A549 (cell line): ENCODE measurements around the gene E2F6. TPM values are rescaled to one million over a fixed set of nuclear protein-coding genes. Genes with fewer than 3 reads are reported as not detected.

Experiments
- ATAC-seq, 2 experiments: fragments of 200-7000 bp in 1 of 2; fragments of >200 bp in 1 of 2; cut with Nextera tagmentation in 1 of 2; cut with Tn5 transposase in 1 of 2; 3 replicates each; pipeline versions ENCODE4 v1.8.0 to v1.9.1; 2018 to 2020; ENCODE audit warnings: mild to moderate bottlenecking in 1 of 2, moderate library complexity in 1 of 2
- CTCF ChIA-PET: fragments of 300-600 bp; sonication (Branson Sonifier 250); formaldehyde crosslinking; extraction: SDS; loops from one replicate; lab custom pipeline; 2021; ENCODE audit warnings: antibody characterized with exemption, inconsistent platforms; lab: Yijun Ruan, JAX
- POLR2A ChIA-PET: fragments of 350-600 bp; formaldehyde crosslinking; extraction: SDS; loops from one replicate; lab custom pipeline; 2021; ENCODE audit warnings: antibody characterized with exemption, inconsistent platforms; lab: Yijun Ruan, JAX
- DNase-seq, 2 experiments: peaks; one replicate each; pipeline versions ENCODE4 v3.0.0 to v3.0.0-alpha.2; 2011 to 2016; ENCODE audit warnings: low read depth in 1 of 2, low spot score in 1 of 2
- FAIRE-seq: peaks from 2 replicates; lab custom pipeline; 2011; peaks lifted over from hg19 to GRCh38; lab: Jason Lieb, UNC
- H3K27ac ChIP-seq, 2 experiments: fragments of >200 bp; sonication (Bioruptor Twin); formaldehyde crosslinking; 3 replicates each; pipeline ENCODE4 v1.5.1; 2016 to 2017
- H3K4me1 ChIP-seq: fragments of >200 bp; sonication (Bioruptor Twin); formaldehyde crosslinking; 3 replicates; pipeline ENCODE4 v1.6.1; 2016
- H3K4me2 ChIP-seq: fragments of >200 bp; sonication (Bioruptor Twin); formaldehyde crosslinking; 3 replicates; pipeline ENCODE4 v1.6.1; 2016
- H3K4me3 ChIP-seq: fragments of >200 bp; sonication (Bioruptor Twin); formaldehyde crosslinking; 3 replicates; pipeline ENCODE4 v1.5.1; 2016
- H3K9me3 ChIP-seq: fragments of >200 bp; sonication (Bioruptor Twin); formaldehyde crosslinking; 3 replicates; pipeline ENCODE4 v1.6.1; 2016
- ATOH8 ChIP-seq: fragments of 250-450 bp; sonication (Bioruptor Pico); IDR thresholded peaks from 2 replicates; pipeline ENCODE4 v1.5.0; 2020; ENCODE audit warnings: low read depth, mild to moderate bottlenecking, moderate library complexity
- BCL3 ChIP-seq: fragments of >200 bp; sonication (Bioruptor Twin); formaldehyde crosslinking; IDR thresholded peaks from 3 replicates; pipeline ENCODE4 v1.6.1; 2016
- BHLHE40 ChIP-seq: IDR thresholded peaks from 2 replicates; pipeline ENCODE4 v1.6.1; 2012; ENCODE audit warnings: low read depth, low read length, inconsistent platforms
- CBX8 ChIP-seq: fragments of 200-600 bp; sonication (generic); IDR thresholded peaks from 2 replicates; pipeline ENCODE4 v1.6.1; 2016
- CTCF ChIP-seq: fragments of >200 bp; sonication (Bioruptor Twin); formaldehyde crosslinking; IDR thresholded peaks from 3 replicates; pipeline ENCODE4 v1.5.1; 2016
- E2F6 ChIP-seq: IDR thresholded peaks from 2 replicates; pipeline ENCODE4 v1.6.1; 2012; ENCODE audit warnings: low read depth, borderline replicate concordance
- GATA3 ChIP-seq: IDR thresholded peaks from 2 replicates; pipeline ENCODE4 v1.6.1; 2012; ENCODE audit warnings: borderline replicate concordance
- HES2 ChIP-seq: fragments of >200 bp; sonication (Bioruptor Twin); formaldehyde crosslinking; IDR thresholded peaks from 2 replicates; pipeline ENCODE4 v1.6.1; 2016
- HEYL ChIP-seq: fragments of 250-450 bp; sonication (Bioruptor Pico); IDR thresholded peaks from 2 replicates; pipeline ENCODE4 v1.8.0; 2021; ENCODE audit warnings: mild to moderate bottlenecking, moderate library complexity
- JUNB ChIP-seq: fragments of >200 bp; sonication (Bioruptor Twin); formaldehyde crosslinking; IDR thresholded peaks from 2 replicates; pipeline ENCODE4 v1.6.1; 2016
- MAX ChIP-seq: IDR thresholded peaks from 2 replicates; pipeline ENCODE4 v1.6.1; 2012
- NR3C1 ChIP-seq: fragments of >200 bp; sonication (Bioruptor Twin); formaldehyde crosslinking; IDR thresholded peaks from 3 replicates; pipeline ENCODE4 v1.6.1; 2017
- RARB ChIP-seq: fragments of 250-450 bp; sonication (Bioruptor Pico); IDR thresholded peaks from 2 replicates; pipeline ENCODE4 v1.8.0; 2021; ENCODE audit warnings: mild to moderate bottlenecking, moderate library complexity
- RCOR1 ChIP-seq: fragments of 150-350 bp; IDR thresholded peaks from 2 replicates; pipeline ENCODE4 v1.6.1; 2014; ENCODE audit warnings: antibody characterized with exemption, low read length, low read depth
- RFX5 ChIP-seq: fragments of 450-650 bp; IDR thresholded peaks from 2 replicates; pipeline ENCODE4 v1.7.1; 2014; ENCODE audit warnings: antibody characterized with exemption, mild to moderate bottlenecking, moderate library complexity
- USF2 ChIP-seq: fragments of 450-650 bp; IDR thresholded peaks from 2 replicates; pipeline ENCODE4 v1.6.1; 2014; ENCODE audit warnings: antibody characterized with exemption
- ZC3H11A ChIP-seq: fragments of 450-650 bp; IDR thresholded peaks from 2 replicates; pipeline ENCODE4 v1.6.1; 2014; ENCODE audit warnings: antibody characterized with exemption, mild to moderate bottlenecking
- WGBS: methylation state at CpG from one replicate; pipeline ENCODE4 v1.1.6; 2017; ENCODE audit errors: missing lambda C conversion rate; 5-methylcytosine and 5-hydroxymethylcytosine counted together
- polyA plus RNA-seq, 4 experiments: library from polyadenylated mRNA; depleted of rRNA in 3 of 4; stranded (reverse); fragments of >200 nt; fragmentation: RNase III in 1 of 4; extraction: RNeasy Plus Mini Kit Qiagen cat#74134 plus additional on column Dnase treatment in 1 of 4; gene quantifications; 2 replicates in 3 of 4; 3 replicates in 1 of 4; pipeline ENCODE4 v1.2.3, GENCODE V29; 2011 to 2017

Gene E2F6
- polyA plus RNA-seq, 2 of the 4 experiments (the other 2 are of a cell fraction): 34.3 to 41.7 TPM

- no peak for FAIRE-seq
These were observed 33.3 kb upstream of the E2F6 start for GRCh38 chr2:11499081-11499743.

GRCh38 chr2:11498543-11499034 lies 32.6 kb upstream of the E2F6 start:
- no peak for DNase-seq
- FAIRE-seq: no peak
- H3K4me3 ChIP-seq: no peak overlapping the region
- H3K27ac ChIP-seq: 0 out of 6 replicates have a peak overlapping the region, but pooled peaks of 1 of the 2 experiments have one; percentile 14
- peaks cover 8% of the 10 kb centered on the region for H3K4me1 ChIP-seq
- TF ChIP-seq ZC3H11A (no peak), JUNB (no peak), ATOH8 (CRISPR knock-in tag) (no peak), CBX8 (no peak), HEYL (no peak), BHLHE40 (no peak)
- TF ChIP-seq, all 56 proteins: peak for 0
- ChIA-PET POLR2A (no interaction called here), CTCF (interaction anchor here (0.9 to 11.5 kb wide), 5 partner anchors 12 to 366 kb away, joined by 3 to 73 read pairs (median 8); a partner anchor contains a TSS)
- Histone ChIP-seq H3K4me2 (peak overlapping the region; percentile 31; the same call in 2 of the 3 replicates), H3K9me3 (peaks cover 9% of the 10 kb centered on the region; the same call in 2 of the 3 replicates)
- peak; percentile 44 to 67; a peak in 5 of 6 replicates for ATAC-seq
- 46% methylated on average over 7 of the region's 9 CpGs for WGBS

More at GRCh38 chr2:11499081-11499743, 33.3 kb upstream of the E2F6 start:
- peaks cover 8% of the 10 kb centered on the region for H3K4me1 ChIP-seq
- H3K9me3 ChIP-seq: peaks cover 14% of the 10 kb centered on the region; the same call in 2 of the 3 replicates
- POLR2A ChIA-PET: no interaction called here
- no peak overlapping the region for H3K4me3 ChIP-seq
- TF ChIP-seq MAX: no peak
- no peak overlapping the region for H3K27ac ChIP-seq
- no peak for DNase-seq
- WGBS: 90% methylated on average over 4 of the region's 4 CpGs
- CTCF ChIA-PET: interaction anchor here (0.6 to 11.5 kb wide), 6 partner anchors 13 to 367 kb away, joined by 3 to 73 read pairs (median 6); a partner anchor contains a TSS
- no peak overlapping the region; the same call in 2 of the 3 replicates for H3K4me2 ChIP-seq
- ATAC-seq: no peak

- DNase-seq (no peak), FAIRE-seq (no peak), ATAC-seq (peak in 1 of 2 experiments; percentile 27; a peak in 1 of 6 replicates)
- H3K4me2 ChIP-seq: no peak overlapping the region
- no peak overlapping the region for H3K4me3 ChIP-seq
- 60% methylated on average over 30 of the region's 30 CpGs for WGBS
- CTCF ChIA-PET: interaction anchor here (0.6 to 11.5 kb wide), 6 partner anchors 10 to 583 kb away, joined by 3 to 73 read pairs (median 3); a partner anchor contains a TSS
- TF ChIP-seq CBX8: no peak
- no peak for TF ChIP-seq RCOR1
- TF ChIP-seq RFX5: no peak
- TF ChIP-seq BCL3: no peak
- TF ChIP-seq HES2: no peak
- no peak for TF ChIP-seq USF2
- TF ChIP-seq CTCF: no peak
- TF ChIP-seq RARB: no peak
- TF ChIP-seq ATOH8 (CRISPR knock-in tag): no peak
- no peak for TF ChIP-seq NR3C1
- TF ChIP-seq MAX: no peak
- TF ChIP-seq E2F6: no peak
- TF ChIP-seq GATA3: no peak
- peaks cover 8% of the 10 kb centered on the region for H3K4me1 ChIP-seq
- H3K9me3 ChIP-seq: no peaks in the 10 kb centered on the region
- H3K27ac ChIP-seq: no peak overlapping the region
- POLR2A ChIA-PET: no interaction called here
These were observed 30.1 kb upstream of the E2F6 start for GRCh38 chr2:11495844-11496681.
